Measurements from ENCODE around the gene LRRC51.
"Not testable (repeated sequence)": the region's sequence is repeated elsewhere in the genome, so short reads cannot be mapped to it uniquely, and the experiment has no call there.

LRRC51 gene

GRCh38 chr11:72138821-72139390 lies 58.3 kb downstream of the LRRC51 start:
- DNase-seq (ENCODE audit: low spot score) = no peak
- FAIRE-seq = no peak

- FAIRE-seq (no peak), DNase-seq (ENCODE audit: low spot score) (no peak)
Observed at GRCh38 chr11:72139500-72139899, 58.9 kb downstream of the LRRC51 start.

GRCh38 chr11:72140661-72141060 lies 60.0 kb downstream of the LRRC51 start:
- FAIRE-seq (no peak), DNase-seq (ENCODE audit: low spot score) (no peak)

GRCh38 chr11:72141066-72141465 lies 60.4 kb downstream of the LRRC51 start:
- peak; percentile 76 for DNase-seq (ENCODE audit: low spot score)
- FAIRE-seq = no peak

GRCh38 chr11:72142086-72142485 lies 61.4 kb downstream of the LRRC51 start:
- DNase-seq (ENCODE audit: low spot score) = not testable (repeated sequence)
- FAIRE-seq = peak; percentile 86

GRCh38 chr11:72142543-72142942 lies 61.9 kb downstream of the LRRC51 start:
- not testable (repeated sequence) for DNase-seq (ENCODE audit: low spot score)
- FAIRE-seq = peak; percentile 72

GRCh38 chr11:72144807-72145565 lies 64.3 kb downstream of the LRRC51 start:
- no peak for FAIRE-seq
- no peak for DNase-seq (ENCODE audit: low spot score)

All from urothelium cell line (cell line).